Fibroblast of skin of back (primary cell): ENCODE results near the gene PLEKHM3.
"Not testable (repeated sequence)": the region's sequence is repeated elsewhere in the genome, so short reads cannot be mapped to it uniquely, and the experiment has no call there.

Experiments used
- DNase-seq: peaks from one replicate; pipeline ENCODE4 v3.0.0-alpha.2; 2013

Gene PLEKHM3

DNA sequence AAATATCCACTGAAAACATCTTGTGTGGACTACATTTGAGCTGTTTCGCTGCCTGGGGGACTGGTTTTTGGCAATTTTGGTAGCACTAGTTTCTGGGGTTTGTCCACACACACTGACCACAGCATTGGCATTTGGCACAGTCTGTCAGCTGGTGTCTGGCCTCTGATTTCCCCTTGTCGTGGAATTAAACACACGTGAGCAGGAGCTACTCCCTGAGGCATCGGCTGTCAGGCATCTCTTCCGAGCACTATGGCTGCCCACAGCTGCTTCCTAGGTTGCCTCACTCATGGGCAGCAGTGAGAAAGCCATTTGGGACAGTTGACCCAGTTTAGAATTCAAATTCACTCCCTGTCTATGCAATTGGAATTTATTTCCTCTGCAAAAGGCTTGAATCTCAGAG, 208.8 kb downstream of the PLEKHM3 start:
- DNase-seq = no peak

DNA sequence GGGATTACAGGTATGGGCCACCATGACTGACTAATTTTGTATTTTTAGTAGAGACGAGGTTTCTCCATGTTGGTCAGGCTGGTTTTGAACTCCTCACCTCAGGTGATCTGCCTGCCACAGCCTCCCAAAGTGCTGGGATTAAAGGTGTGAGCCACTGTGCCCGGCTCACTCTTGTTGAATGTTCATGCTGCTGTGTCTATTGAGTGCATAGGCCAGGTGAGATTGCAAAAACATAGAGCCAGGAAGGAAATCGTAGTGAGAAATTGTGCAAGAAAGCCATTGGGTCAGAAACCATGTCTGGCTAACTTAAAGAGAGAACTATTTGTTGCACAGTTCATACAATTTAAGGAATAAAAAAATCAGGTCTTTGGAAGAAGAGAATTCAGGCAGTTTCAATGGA, 210.1 kb downstream of the PLEKHM3 start:
- no peak for DNase-seq

GRCh38 chr2:207813942-207814341, 211.4 kb downstream of the PLEKHM3 start:
- no peak for DNase-seq

DNA sequence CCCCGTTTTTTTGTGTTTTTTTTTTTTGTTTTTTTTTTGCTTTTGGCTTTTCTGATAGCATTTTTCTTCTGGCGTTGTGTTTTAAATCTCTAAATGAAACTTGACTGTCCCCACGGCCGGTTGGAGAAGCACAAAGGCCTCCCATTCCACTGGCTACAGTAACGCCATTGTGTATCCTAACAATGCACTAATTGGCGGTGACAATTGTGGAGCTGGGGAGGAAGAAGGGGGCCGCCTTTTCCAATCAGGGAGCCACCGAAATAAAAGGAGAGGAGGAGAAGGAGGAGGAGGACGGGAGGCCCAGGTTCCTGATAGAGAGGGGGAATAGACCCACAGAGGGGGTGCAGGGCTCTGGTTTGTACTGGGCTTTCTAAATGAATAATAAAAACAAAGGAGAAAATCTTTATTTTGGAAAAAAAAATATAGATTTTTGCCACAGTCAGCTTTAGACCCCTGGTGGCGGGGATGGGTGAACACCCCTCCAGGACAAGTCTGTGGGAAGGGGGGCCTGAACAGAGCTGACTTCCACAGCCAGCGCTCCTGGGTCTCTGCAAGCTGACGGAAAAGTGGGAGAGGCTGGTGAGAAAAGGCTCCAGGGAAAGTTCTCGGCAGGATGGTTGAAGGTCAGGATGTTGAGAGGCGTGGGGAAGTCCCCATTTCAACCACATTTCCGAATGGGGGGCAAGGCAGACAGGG, 212.0 kb downstream of the PLEKHM3 start:
- DNase-seq = no peak

DNA sequence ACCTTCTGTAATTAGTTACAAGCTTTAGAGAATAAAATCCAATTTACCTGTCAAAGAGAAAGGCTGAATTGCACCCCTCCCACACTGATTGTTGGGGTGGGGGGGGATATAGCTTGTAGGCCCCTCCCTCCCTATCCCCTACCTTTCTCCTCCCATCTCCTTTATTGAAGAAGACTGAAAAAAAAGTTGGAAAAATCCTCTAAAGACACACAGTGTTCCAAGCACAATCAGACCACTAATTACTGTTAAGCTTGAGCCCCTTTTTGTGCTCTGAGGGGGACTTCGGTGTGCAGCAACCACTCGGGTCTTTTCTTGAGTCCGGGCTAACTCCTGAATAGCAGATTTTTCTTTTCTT, 212.6 kb downstream of the PLEKHM3 start:
- DNase-seq = no peak

DNA sequence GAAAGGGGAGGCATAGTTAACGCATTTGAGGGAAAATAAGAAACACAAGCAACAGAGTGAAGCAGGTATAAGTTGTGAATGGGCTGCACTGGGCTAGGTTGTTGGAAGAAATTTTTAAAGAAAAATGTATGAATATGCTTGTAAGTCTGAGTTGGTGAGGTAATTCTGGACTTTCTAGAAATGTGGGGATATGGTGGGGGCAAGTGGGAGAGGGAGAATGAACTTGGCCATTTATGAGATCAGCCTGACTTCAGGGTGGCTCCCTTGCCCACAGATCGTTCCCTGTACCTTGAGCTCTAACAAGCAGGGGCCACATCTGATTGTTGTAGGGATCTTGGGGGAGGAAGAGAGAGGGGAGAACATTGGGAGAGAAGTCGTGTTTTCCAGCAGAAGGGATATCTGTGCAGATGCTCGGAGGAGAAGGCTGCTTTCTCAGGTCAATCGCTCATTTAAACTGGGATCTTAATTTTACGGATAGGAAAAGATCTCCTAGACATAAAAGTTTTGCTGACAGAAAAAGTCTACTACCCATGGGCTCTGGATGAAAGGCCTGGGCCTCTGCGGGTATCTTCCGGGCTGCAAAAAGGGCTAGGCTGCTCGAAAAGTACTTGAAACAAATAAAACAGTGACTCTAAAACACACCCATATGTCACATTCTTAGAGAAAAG, 213.1 kb downstream of the PLEKHM3 start:
- no peak for DNase-seq

DNA sequence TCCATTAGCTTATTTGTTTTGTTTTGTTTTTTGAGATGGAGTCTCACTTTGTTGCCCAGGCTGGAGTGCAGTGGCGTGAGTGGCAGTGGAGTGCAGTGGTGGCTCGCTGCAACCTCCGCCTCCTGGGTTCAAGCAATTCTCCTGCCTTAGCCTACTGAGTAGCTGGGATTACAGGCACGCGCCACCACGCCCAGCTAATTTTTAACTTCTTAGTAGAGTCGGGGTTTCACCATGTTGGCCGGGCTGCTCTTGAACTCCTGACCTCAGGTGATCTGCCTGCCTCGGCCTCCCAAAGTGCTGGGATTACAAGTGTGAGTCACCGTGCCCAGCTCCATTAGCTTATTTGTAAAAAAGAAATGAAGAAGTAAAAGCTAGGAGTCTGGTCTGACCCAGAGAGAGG, 213.7 kb downstream of the PLEKHM3 start:
- not testable (repeated sequence) for DNase-seq

DNA sequence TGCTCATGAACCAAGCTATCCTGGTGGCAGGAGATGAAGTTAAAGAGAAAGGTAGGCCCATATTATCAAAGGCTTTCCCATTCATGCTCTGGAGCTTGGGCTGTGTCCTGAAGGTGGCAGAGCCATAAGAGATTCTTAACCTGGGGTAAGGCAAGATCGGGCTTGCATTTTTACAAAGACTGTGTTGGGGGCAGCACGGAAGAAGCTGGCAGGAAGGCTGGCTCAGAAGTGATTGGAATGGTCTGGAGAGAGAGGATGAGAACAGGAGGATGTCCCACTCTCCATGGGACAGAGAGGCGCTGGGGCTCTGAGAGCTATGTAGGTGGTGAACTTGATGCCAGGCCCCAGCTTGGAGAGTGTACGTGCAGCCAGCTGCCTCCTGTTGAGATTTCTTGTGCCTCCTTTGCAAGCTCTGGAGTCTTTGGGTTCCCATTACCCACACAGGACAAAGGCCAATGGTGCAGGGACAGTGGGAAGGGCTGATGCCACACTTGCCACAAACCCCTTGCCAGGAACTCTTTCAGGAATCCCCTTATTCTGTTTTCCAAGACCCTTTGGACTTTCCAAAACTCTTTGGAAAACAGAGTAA, 215.0 kb downstream of the PLEKHM3 start:
- DNase-seq = no peak

GRCh38 chr2:207808119-207808518, 217.2 kb downstream of the PLEKHM3 start:
- DNase-seq = no peak

DNA sequence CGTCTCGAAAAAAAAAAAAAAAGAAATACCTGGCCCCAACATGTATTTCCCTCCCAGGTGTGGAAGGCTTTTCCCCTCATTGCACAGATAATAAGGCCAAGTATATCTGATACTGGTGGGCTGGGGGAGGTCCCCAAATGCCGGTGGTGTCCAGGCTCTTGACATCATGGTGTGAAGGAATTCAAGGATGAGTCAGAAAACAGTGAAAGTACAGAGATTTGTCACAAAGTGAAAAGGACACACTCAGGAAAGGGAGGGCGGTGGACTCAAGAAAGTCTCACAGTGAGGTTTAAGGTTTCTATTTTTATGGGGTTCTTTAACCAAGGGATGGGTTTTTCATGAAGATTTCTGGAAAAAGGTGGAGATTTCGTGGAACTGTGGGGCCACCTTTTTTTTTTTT, 217.8 kb downstream of the PLEKHM3 start:
- peak; percentile 49 for DNase-seq

GRCh38 chr2:207805566-207806226, 219.6 kb downstream of the PLEKHM3 start:
- peak; percentile 29 for DNase-seq

- DNase-seq = no peak
Observed at GRCh38 chr2:207802650-207803049, 222.7 kb downstream of the PLEKHM3 start.

GRCh38 chr2:207801259-207801658, 224.1 kb downstream of the PLEKHM3 start:
- DNase-seq = no peak

- no peak for DNase-seq
Observed at GRCh38 chr2:207796585-207797350, 228.6 kb downstream of the PLEKHM3 start.

- DNase-seq = peak; percentile 75
Observed at GRCh38 chr2:207792244-207792785, 233.0 kb downstream of the PLEKHM3 start.

DNA sequence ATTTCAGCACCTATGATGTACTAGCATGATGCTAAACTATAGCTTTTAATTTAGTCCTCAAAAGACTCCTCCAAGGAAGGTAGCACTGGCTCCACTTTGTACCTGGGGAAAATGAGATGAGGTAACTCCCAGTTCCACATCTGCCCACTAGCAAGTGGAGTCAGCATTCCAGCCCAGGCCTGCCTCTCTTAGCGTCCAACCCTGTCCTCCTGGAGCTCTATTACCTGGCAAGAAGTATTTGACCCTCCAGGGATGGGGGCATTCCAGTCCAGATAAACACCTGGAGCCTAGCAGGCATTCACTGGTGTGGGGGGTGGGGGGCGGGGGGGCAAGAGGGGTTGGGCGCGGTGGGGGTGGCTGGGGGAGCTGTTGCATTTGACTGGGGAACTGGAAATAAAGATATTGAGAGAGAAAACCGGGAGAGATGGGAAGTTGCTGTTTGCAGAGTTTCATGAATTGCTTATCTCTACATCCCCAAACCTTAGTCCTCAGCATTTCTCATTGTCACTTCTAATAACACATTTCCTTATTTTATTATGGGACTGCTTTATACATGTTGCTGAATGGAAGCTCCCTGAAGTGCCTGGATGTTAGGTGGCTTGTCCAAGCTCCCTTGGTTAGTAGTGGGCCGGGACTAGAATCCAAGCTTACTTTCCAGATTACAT, 233.6 kb downstream of the PLEKHM3 start:
- DNase-seq = no peak

GRCh38 chr2:207790898-207791297, 234.4 kb downstream of the PLEKHM3 start:
- DNase-seq = no peak

- no peak for DNase-seq
Observed at GRCh38 chr2:207787800-207788199, 237.5 kb downstream of the PLEKHM3 start.

DNA sequence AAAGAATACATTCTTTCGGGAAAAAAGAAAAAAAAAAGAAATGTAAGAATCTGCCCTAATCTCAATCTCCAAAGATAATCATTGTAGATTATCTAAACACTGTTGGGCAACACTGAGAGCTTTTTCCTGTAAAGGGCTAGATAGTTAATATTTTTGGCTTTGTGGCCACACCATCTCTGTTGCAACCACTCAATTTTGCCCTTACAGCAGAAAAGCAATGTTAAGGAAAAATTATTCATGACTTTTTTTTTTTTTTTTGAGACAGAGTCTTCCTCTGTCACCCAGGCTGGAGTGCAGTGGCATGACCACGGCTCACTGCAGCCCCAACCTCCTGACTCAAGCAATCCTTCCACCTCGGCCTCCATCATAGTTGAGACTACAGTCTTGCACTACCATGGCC, 238.3 kb downstream of the PLEKHM3 start:
- no peak for DNase-seq

DNA sequence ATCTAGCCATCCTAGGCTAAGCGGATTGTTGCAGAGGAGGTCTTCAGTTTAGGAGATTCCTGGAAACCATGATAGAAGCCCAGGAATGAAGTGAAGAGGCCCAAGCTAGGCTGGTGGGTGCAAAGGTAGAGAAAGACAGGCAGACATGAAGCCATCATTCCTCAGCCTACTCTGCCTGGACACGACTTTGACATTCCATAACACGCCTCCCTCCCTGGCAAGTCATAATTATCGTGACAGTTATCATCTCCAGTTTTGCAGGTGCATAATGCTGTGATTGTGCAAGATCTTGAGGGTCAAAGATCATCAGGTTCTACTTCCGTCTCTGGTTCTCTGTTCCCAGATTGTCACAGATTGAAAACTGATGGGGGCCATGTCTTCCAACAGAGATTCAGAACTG, 240.4 kb downstream of the PLEKHM3 start:
- DNase-seq = no peak

- DNase-seq = no peak
Observed at GRCh38 chr2:207783514-207783913, 241.8 kb downstream of the PLEKHM3 start.
